GM21723 (cell line): Measurements from ENCODE around the gene CELF1.

Source experiments
- ATAC-seq: cut with Tn5 transposase; IDR thresholded peaks from one replicate; pipeline ENCODE4 v1.9.1; 2021; ENCODE audit warnings: mild to moderate bottlenecking, moderate library complexity; ENCODE audit not compliant: unreplicated experiment

CELF1 gene

DNA sequence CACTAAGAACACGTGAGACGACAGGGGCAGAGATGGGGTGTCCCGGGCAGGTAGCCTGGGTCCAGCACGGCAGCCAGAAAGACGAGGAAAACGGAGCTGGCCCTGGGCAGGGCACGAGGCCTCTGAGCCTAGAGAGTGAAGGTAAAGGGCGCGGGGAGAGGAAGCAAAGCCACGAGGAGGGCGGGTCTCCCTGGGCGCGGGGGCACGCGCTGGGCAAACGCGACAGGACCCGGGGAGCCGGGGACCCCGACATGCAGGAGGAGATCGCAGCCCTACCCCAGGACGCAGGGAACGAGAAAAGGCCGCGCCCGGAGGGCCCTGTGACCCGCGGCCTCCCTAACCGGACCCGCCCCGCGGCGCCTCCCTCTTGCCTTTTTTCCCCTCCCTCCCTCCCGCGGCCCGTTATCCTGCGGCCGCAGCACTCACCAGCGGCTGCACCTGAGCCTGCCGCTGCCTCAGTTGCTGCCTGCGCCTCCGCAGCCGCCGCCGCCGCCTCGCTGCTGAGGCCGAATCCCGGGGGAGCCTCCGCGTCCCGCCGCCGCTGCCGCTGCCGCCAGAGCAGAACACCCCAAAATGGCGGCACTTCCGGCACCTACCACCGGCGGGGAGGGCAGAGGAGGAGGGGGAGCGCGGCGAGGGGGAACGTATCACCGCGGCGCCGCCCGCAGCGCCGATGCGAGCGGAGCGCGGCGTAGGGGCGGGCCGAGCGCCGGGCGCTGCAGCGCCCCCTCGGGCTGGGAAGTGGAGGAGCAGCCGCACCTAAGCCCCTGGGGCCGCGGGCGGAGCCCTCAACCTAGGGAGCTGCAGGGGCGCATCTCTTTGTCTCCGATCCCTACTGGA, at the start of gene CELF1:
CELF1 (minus strand) TSS at position 567 of the 840 bp plus-strand sequence. CDS start 53,609 bp downstream, outside the sequence.
- peak; percentile 91 for ATAC-seq

DNA sequence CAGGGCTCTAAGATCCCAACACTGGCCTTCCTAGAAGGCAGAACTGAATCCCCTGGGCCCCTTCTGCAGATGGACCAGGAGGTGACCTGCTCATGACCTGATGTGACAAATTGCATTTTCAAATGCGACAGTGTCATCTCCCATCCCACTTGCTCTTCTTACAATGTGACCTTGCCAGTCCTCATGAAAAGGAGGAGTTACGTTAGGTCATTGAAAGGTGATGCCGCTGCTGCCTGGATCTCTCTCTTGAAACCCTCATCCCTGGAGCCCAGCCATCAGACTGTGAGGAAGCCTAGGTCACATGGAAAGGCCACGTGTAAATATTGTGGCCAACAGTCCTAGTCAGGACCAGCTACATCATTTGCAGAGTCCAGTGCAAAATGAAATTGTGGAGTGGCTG, 47.0 kb upstream of the CELF1 start:
- ATAC-seq = no peak

DNA sequence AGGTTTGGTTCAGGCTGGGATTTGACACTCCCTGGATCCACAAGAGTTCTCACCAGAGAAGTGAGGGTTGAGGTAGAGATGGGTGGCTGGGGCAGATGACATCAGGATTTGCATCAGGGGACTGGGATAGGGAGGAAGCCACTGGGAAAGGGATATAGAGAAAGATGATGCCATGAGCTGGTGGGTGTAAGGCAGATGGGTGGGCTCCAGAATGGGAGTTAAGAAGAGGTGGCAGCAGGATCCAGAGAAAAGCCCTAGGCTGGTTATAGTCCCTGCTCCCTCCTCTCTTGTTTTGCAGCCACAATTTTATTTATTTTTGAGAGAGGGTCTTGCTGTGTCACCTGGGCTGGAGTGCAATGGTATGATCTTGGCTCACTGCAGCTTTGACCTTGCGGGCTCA, 43.0 kb upstream of the CELF1 start:
- no peak for ATAC-seq

DNA sequence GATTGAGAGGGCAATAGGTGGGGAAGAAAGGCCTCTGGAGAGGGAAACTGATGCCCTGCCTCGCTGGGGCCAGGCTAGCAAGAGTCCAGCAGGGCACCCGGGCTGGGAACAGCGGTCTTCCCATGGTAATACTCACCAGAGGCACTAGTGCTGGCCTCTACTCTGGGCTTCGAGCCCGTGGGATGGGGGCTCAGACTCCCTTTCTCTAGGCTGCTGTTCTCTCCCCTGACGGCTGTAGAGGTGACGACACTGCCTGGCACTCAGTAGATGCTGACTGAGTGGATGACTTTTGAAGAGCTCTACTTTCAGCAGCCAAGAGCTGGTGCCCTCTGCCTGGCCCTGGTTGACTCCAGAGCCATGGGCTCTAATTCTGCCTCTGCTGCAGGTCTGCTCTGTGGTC, 42.1 kb upstream of the CELF1 start:
- ATAC-seq = no peak

DNA sequence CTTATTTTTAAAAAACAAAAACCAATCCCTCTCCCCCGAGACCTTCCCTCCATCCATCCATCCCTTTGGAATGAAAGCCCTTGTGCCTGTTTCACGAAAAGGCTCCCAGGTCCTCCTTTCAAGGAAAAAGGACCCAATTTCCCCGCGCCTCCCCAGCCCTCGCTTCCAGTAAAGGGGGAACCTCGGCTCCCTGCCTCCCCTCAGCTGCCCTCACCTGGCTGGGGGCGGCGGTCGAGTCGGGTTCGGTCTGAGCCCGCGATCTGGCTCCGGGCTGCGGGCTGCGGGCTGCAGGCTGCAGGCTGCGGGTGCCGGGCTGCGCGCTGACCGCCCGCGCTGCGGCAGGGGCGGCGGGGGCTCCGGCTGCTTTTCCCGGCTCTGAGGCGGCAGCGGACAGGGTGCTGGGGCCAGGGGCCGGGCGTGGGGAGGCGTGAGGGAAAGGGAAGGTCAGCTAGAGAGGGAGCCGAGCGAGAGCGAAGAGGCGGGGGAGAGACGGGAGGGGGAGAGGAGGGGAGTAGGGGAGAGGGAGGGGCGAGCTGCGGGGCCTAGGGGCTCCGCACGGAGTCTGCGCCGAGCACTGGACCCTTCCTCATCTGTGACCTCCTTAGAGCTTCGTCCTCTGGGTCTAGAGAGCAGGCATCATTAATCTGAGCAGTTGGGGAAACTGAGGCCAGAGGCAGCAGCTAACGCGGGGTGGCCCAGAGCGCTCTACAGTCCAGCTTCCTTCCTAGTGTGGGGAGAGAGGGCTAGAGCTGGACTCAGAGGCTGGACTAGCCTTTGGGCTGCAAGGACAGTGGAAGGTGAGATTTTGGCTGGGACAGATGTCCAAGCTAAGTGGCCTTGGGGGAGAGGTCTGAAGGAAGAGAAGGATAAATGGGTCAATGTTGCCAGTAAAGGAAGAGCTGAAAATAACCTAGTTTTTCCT, 41.3 kb upstream of the CELF1 start, which contains the start of gene C1QTNF4:
C1QTNF4 (minus strand) TSS at position 478 of the 922 bp plus-strand sequence. CDS start 3,601 bp downstream, outside the sequence.
- ATAC-seq = no peak

DNA sequence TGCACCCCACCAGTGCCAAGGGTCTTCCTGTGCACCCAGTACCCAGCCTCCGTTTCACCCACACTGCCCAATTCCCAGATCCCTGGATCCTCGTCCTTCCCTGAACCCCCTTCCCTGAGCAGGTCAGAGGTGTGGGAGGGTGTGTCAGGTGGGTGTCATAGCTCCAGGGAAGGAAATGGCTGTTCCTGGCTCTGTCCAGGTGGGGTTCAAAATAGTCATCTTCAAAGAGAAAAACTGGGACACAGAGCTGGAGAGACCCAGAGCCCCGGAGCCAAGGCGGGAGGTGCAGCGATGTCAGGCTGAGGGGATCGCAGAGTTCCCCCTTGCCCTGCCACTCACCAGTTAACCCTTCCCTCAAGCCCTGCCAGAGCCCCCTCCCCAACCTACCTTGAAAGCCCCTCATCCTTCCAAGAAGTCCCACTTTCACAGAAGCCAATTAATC, 40.6 kb upstream of the CELF1 start:
- no peak for ATAC-seq

DNA sequence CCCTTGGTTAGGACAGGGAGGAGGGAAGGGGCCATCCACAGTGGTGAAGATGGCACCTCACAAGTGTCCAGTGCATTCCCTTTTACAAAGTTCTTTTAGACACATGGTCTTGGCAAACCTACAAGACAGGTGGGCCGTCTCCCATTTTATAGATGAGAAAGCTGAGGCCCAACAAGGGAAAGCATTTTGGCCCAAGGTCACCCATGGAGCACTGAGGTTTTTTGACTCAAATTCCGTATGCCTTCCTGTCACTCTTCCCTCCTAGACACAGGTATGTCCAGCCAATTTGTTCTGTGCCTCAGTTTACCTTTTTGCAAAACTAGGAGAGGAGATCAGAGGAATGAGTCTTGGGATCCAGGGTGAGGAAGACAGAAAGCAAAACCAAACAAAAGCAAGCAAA, 40.0 kb upstream of the CELF1 start:
- ATAC-seq = no peak

DNA sequence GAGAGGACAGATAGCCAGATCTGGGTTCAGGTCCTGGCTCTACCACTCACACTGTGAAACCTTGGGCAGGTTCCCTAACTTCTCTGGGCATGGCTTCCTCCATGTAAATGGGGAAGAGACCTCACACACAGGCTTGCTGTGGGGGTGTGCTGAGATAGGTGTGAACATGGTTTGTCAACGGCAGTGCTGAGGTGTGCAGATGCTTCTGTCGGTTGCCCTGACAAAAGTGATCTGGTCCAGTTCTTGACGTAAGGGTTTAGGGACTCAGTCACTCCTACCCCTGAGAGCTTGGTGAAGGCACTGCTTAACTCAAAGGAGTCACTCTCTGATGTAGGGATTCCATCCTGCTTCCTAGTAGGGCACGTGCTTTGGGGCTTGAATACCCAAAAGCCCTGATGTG, 39.3 kb upstream of the CELF1 start:
- no peak for ATAC-seq

DNA sequence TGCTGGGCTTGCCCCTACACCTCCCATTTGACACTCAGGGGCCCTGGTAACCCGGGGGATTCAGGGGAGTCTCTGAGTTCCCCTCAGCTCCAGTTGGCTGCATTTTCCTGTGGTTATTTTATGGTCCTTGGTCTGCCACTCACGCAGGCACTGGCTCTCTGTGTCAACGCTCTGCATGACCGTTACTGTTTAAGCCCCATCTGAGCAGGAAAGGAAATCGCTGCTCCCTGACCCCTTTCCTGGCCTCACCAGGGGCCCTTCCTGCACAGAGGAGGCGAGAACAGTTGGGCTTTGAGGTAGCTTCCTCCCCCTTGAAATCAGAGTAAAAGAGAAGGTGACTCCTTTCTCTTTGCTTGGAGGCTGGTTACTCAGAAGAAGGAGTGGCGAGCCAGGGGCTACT, 38.8 kb upstream of the CELF1 start:
- no peak for ATAC-seq

DNA sequence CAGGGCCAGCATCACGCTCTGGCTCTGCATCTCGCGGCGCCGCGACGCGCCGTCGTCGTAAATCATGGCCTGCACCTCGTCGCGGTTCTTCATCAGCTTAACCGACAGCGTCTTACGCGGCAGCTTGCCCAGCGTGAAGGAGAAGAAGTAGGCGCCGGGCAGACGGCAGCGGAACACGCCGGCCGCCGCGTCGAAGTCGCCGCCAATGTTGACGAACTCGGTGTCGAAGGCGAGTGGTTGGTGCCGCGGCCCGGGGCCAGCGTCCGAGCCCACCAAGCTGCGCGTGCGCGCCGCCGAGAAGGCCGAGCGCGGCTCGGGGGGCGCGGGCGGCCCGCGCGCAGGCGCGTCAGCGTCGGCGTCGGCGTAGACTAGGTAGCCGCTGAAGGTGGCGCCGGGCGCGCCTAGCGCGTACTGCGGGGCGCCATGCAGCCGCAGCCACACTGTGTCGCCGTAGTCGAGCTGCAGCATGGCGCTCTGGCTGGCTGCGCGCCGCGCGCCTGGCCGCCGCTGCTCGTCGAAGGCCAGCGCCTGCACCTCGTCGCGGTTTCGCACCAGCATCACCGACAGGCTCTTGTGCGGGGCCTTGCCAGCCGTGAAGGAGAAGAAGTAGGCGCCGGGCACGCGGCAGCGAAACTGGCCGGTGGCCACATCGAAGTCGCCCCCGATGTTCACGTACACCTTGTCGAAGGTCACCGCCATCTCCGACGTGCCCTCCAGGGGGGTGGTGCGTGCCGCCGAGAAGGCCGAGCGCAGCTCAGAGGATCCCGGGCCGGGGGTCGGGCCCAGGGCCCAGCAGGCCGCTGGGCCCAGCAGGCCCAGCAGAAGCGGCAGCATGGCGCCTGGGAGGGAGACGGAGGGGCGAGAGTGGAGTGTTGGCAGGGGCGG, 37.3 kb upstream of the CELF1 start:
- no peak for ATAC-seq

DNA sequence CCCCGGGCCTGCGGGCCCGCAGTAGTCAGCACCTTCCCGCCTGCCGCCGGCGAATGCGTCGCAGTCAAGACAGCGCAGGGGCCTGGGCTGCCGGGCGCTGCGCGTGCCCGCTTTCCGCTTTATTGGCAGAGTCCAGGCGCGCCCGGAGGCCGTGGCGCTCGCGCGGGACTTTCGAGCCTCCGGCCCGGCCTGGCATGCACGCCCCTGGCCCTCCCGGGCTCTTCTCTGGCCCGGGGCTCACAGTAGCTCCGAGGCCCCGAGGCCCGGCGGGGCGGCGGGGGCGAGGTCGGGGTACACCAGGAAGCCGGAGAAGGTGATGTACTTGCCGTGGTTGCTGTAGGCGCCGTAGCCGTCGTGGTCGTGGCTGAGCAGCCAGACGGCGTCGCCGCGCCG, 36.6 kb upstream of the CELF1 start:
- ATAC-seq = no peak

DNA sequence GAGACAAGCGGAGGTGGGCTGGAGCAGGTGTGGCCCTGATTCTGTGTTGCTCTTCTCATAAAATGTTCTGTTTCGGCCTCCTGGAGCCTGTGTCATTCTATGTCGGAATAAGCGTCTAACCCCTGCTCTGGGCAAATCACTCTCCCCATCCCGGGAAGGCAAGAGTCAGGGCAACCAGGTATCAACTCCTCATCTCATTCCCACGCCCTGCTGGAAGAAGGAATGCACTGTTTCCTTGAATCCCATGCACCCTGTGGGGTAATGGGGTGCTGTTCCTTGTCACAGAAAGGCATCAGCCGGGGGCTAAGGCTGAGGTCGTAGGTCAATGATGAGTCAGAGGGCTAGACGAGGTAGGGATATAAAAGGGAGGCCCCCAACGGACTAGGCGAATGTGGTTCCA, 36.2 kb upstream of the CELF1 start:
- no peak for ATAC-seq

DNA sequence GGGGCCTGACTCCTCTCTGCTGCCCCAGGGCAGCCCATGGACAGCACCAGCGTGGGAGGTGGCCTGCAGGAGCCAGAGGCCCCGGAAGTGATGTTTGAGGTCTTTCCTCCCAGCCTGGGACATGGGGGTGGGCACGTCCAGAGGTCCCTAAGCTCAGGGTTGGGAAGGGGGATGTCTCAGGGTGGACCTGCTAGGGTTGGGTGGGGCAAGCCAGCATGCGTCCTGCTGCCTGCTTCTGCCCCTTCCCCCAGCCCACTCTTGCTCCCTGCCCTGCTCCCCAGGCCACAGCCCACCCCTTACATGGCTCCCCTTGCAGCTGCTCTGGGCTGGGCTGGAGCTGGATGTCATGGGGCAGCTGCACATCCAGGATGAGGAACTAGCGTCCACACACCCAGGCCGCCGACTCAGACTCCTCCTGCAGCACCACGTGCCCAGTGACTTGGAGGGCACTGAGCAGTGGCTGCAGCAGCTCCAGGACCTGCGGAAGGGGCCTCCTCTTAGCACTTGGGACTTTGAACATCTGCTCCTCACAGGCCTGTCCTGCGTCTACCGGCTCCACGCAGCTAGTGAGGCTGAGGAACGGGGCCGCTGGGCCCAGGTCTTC, 34.9 kb upstream of the CELF1 start:
- no peak for ATAC-seq

DNA sequence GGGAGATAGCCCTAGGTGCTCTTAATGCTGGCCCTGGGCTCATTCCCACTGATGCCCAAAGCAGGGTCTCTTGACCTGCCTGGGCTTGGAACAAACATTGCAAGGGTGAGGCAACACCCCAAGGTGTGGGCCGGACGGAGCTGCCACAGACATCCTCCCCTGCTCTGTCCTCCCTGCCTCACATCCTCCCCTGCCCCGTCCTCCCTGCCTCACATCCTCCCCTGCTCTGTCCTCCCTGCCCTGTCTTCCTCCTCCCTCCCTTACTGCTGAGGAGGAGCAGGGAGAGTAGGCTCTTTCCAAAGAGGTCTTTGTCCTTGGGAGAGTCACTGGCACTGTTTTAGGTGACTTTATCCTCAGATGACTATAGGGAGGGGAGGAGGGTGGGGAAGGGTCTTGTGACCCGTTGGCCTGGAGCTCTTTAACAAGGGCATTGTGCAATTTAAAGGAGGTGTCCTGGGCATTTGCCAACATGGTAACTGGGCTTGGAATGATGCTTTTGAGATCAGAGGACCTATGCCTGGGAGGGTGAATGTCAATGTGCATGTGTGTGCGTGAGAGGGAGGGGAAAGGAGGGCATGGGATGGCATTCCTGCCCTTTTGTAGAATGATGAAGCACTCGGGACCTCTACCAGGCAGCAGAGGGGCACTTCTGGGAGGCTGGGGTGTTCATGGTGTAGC, 34.2 kb upstream of the CELF1 start:
- ATAC-seq = no peak

DNA sequence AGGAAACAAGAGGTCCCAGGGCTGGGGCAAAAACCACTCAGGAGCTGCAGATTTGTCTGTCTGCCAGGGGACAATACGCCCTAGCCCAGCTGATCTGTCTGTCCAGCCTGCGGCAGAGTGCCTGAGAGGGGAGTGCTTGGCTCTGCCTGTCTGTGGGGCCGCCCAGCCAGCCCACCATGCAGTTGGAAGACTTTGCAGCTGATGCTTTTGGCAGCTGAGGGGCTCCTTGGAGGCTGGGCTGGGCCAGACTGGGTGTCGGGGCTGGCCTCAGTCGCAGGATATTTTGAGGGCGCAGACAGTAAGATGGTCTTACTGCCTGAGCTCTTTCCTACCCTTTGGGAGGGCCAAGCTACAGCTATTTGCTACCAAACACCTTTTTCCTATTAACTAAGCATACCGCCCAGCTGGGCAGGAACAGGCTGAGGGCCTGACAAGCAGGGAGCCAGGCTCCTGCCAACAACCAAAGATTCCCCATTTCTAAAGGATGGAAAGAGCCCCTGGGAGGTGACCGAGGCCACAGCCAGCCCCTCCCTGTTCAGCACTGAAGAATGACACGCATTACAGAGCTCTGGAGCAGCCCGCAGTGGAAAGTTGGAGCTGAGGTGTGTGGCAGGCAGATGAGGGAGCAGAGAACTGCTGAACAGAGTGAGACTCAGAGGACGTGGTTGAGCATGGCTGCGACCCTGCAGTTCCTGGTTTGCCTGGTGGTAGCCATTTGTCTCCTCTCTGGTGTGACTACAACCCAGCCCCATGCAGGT, 33.3 kb upstream of the CELF1 start, which contains the start of gene FAM180B:
FAM180B (plus strand) TSS at position 581 of the 758 bp plus-strand sequence; CDS start at position 672, 91 bp downstream.
- ATAC-seq = no peak

DNA sequence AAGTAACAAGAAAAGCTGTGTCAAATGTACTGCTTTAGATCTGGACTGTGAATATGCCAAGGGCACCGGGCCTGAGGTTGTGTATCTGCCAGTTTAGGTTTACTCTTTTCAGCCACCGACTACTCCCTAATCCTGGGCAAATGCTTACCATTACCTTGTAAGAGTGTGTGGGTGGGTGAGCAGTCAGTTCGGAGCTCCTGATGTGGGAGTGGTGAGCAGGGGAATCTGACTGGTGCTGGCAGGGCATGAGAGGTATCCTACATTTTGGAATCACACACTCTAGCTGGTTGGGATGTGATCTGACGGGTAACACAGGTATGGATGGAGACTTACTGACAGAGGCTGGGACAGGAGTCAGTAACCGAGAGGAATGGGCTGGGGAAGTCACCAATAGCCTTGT, 30.9 kb upstream of the CELF1 start:
- no peak for ATAC-seq

DNA sequence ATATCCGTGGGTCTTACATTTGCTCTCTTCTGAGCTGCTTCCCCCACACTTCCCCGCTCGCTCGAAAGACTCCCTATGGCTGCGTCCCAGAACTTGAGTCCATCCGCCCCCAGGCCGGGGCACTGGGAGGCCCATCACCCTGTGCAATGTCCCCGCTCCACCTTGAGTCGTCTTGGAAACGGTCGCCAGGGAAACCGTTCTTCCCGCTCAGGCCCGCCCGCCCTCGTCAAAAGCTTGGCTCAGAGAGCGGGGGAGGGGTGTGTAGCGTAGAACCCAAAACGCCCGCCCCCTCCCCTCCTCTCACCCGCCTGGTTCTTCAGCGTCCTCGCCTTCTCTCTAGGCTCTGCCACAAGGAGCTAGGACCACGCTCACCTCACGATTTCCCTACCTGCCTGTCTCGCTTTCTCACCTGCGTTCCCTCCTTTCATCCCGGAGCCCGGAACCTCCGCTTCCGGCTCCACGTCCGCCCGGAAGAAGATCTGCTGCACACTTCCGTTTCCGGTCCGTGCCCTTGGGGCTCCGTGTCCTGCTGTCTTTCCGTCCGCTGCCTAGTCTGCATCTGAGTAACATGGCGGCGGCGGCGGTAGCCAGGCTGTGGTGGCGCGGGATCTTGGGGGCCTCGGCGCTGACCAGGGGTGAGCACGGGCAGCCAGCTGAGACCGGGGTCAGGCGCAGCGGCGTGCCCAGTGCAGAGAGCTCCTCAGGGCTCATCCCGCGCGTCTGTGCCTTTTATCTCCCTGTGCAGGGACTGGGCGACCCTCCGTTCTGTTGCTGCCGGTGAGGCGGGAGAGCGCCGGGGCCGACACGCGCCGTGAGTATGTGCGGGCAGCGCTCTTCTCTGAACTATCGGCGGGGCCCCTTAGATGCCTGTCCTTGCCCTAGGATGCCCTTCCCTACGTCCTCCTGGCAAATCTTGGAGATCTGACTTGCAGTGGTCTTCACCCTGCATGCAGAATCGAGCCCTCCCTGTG, 25.9 kb upstream of the CELF1 start, which contains the start of the genes KBTBD4 and NDUFS3:
KBTBD4 (minus strand) TSS at position 447 of the 971 bp plus-strand sequence; CDS start at position 428, 19 bp downstream.
NDUFS3 (plus strand) TSS at position 551 of the 971 bp plus-strand sequence; CDS start at position 569, 18 bp downstream.
- ATAC-seq = peak; percentile 92
